OCI-LY7 (cell line): ENCODE data around the gene BEX2.
"Not testable (repeated sequence)": the region's sequence is repeated elsewhere in the genome, so short reads cannot be mapped to it uniquely, and the experiment has no call there.

Source experiments
- CTCF ChIP-seq: fragments of 200-600 bp; sonication (generic); conservative IDR thresholded peaks from 2 replicates; pipeline ENCODE4 v1.5.1; 2014; ENCODE audit warnings: mild to moderate bottlenecking, antibody characterized with exemption, low read length, moderate library complexity, mixed read lengths
- EZH2phosphoT487 ChIP-seq: fragments of 200-600 bp; sonication (generic); IDR thresholded peaks from 2 replicates; pipeline ENCODE4 v1.6.1; 2018; ENCODE audit warnings: low read depth, borderline replicate concordance, mild to moderate bottlenecking, mixed run types, antibody characterized with exemption, low read length, moderate library complexity, mixed read lengths

- not testable (repeated sequence) for TF ChIP-seq CTCF, EZH2phosphoT487
Measured at GRCh38 chrX:103359605-103360004, 48.8 kb upstream of the BEX2 start.
